Breast epithelium (tissue), 4 donors: Measurements from ENCODE around the gene ACAT2. TPM values are rescaled to one million over a fixed set of nuclear protein-coding genes. Genes with fewer than 3 reads are reported as not detected.
"Not testable (repeated sequence)": the region's sequence is repeated elsewhere in the genome, so short reads cannot be mapped to it uniquely, and the experiment has no call there.

Experiments
- DNase-seq, 2 donors: peaks; one replicate each; pipeline ENCODE4 v3.0.0-alpha.2; 2019; ENCODE audit warnings: low spot score in 2 of 2
- H3K27ac ChIP-seq, 2 donors: fragments of 200-600 bp; sonication (generic) in 1 of 2; one replicate each; pipeline ENCODE4 v1.5.1; 2016 to 2019; ENCODE audit warnings: mild to moderate bottlenecking in 1 of 2
- H3K27me3 ChIP-seq, 2 donors: fragments of 200-600 bp; sonication (generic) in 1 of 2; one replicate each; pipeline versions ENCODE4 v1.5.1 to v1.6.0; 2017 to 2019; ENCODE audit warnings: control low read depth in 1 of 2, mild to moderate bottlenecking in 1 of 2
- H3K36me3 ChIP-seq: fragments of 200-600 bp; one replicate; pipeline ENCODE4 v1.5.1; 2019
- H3K4me1 ChIP-seq, 2 donors: fragments of 200-600 bp; sonication (generic); one replicate each; pipeline ENCODE4 v1.5.1; 2016 to 2019; ENCODE audit warnings: control low read depth in 1 of 2
- H3K4me3 ChIP-seq, 3 donors: fragments of 200-600 bp; sonication (generic); 1 replicate in 2 of 3; 2 replicates in 1 of 3; pipeline ENCODE4 v1.5.1; 2016 to 2019; ENCODE audit warnings: mild to moderate bottlenecking in 3 of 3, moderate library complexity in 2 of 3
- H3K9me3 ChIP-seq, 2 donors: fragments of 200-600 bp; sonication (generic) in 1 of 2; one replicate each; pipeline ENCODE4 v1.5.1; 2016 to 2019; ENCODE audit warnings: control low read depth in 1 of 2
- POLR2A ChIP-seq: fragments of 450-650 bp; IDR thresholded peaks from one replicate; pipeline ENCODE4 v1.6.1; 2016; ENCODE audit warnings: antibody characterized with exemption, mild to moderate bottlenecking, moderate library complexity
- POLR2AphosphoS5 ChIP-seq, 3 donors: sonication (generic); formaldehyde crosslinking; IDR thresholded peaks; one replicate each; pipeline ENCODE4 v1.6.1; 2017; ENCODE audit warnings: antibody characterized with exemption in 3 of 3
- intact Hi-C: fragments of 100-400 bp; cut with DNase I; formaldehyde crosslinking; loops from one replicate; pipeline ENCODE4 v1.15.1; 2023; ENCODE audit warnings: low total_unique reads
- total RNA-seq, 3 donors: library from RNA; depleted of rRNA; stranded (reverse); fragments of >200 nt; gene quantifications; one replicate each; pipeline ENCODE4 v1.1.0, GENCODE V29; 2016
- TF ChIP-seq, protein P1 (sequence below), 3 donors: fragments of 450-650 bp; IDR thresholded peaks; one replicate each; pipeline ENCODE4 v1.5.1; 2016 to 2017; ENCODE audit warnings: antibody characterized with exemption in 3 of 3, mild to moderate bottlenecking in 3 of 3, moderate library complexity in 3 of 3

ACAT2 gene
- total RNA-seq, 3 donors from 2014 or later, result 9.4 to 10.5 (median 10.1) TPM

DNA sequence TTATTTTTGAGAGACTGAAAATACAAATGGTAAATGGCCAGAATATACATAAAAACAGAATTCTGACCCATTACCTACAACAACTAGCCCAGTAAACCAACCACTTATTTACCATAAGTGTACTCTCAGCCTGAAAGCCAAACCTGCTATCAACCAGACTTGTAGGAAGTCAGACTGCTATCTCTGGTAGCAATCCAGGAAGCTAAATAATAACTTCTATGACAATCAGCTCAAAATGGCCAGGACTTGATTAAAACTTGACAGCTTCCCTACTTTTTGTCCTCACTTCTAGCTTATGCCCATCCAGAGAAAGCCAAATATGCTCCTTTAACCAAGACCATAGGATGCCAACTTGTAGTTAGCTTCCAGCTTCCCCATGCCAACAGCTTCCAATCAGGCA lies 39.2 kb upstream of the ACAT2 start:
- Histone ChIP-seq H3K27me3 (no peaks in the 10 kb centered on the region), H3K4me3 (no peak overlapping the region), H3K27ac (no peak overlapping the region), H3K36me3 (no peaks in the 10 kb centered on the region), H3K4me1 (no peaks in the 10 kb centered on the region), H3K9me3 (no peaks in the 10 kb centered on the region)
- no peak for DNase-seq
- TF ChIP-seq, protein P1, sequence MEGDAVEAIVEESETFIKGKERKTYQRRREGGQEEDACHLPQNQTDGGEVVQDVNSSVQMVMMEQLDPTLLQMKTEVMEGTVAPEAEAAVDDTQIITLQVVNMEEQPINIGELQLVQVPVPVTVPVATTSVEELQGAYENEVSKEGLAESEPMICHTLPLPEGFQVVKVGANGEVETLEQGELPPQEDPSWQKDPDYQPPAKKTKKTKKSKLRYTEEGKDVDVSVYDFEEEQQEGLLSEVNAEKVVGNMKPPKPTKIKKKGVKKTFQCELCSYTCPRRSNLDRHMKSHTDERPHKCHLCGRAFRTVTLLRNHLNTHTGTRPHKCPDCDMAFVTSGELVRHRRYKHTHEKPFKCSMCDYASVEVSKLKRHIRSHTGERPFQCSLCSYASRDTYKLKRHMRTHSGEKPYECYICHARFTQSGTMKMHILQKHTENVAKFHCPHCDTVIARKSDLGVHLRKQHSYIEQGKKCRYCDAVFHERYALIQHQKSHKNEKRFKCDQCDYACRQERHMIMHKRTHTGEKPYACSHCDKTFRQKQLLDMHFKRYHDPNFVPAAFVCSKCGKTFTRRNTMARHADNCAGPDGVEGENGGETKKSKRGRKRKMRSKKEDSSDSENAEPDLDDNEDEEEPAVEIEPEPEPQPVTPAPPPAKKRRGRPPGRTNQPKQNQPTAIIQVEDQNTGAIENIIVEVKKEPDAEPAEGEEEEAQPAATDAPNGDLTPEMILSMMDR (IDR thresholded peaks at IDR 0.05), result no peak
- no peak for TF ChIP-seq POLR2AphosphoS5 (IDR thresholded peaks at IDR 0.05)
- no peak for TF ChIP-seq POLR2A
- intact Hi-C loops, result no loop called here

DNA sequence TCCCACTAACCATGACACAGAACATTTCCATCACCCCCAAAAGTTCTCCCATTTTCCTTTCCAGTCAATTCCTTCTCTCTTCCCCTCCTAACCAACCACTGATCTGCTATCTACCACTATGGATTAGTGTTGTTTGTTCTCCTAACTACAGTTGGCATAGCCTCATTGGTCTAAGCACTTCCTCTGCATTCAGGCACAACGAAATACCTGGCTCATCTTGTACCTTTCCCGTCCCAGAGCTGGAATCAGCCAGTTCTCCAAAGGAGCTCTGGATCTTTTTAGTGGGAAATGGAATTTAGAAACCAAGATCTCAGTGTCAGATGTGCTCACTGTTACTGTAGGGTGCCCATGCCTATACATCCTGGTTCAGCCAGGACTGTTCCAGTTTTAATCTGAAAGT lies 38.6 kb upstream of the ACAT2 start:
- intact Hi-C loops, result no loop called here
- H3K9me3 ChIP-seq, result no peaks in the 10 kb centered on the region
- H3K4me1 ChIP-seq, result no peaks in the 10 kb centered on the region
- no peak overlapping the region for H3K4me3 ChIP-seq
- DNase-seq, result no peak
- no peaks in the 10 kb centered on the region for H3K27me3 ChIP-seq
- H3K36me3 ChIP-seq, result no peaks in the 10 kb centered on the region
- no peak overlapping the region for H3K27ac ChIP-seq
- TF ChIP-seq, protein P1 (IDR thresholded peaks at IDR 0.05), result no peak
- no peak for TF ChIP-seq POLR2AphosphoS5 (IDR thresholded peaks at IDR 0.05)

DNA sequence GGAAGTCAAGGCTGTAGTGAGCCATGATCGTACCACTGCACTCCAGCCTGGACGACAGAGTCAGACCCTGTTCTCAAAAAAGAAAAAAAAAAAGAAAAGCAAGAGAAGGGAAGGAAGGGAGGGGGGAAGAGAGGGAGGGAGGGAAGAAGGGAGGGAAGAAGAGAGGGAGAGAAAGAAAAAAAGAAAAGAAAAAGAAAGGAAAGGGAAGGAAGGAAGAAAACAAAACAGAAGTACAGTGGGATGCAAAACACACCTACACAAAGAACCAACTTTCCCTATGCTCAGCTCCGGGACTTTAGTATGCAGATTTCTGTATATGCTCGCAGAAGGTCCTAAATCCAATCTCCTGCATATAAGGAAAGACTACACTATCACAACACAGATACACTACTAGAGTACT lies 37.1 kb upstream of the ACAT2 start:
- TF ChIP-seq POLR2AphosphoS5 (IDR thresholded peaks at IDR 0.05), result no peak
- no peak for TF ChIP-seq POLR2A
- TF ChIP-seq, protein P1 (IDR thresholded peaks at IDR 0.05), result no peak
- no peak for DNase-seq
- Histone ChIP-seq H3K27ac (no peak overlapping the region), H3K4me3 (no peak overlapping the region), H3K9me3 (no peaks in the 10 kb centered on the region), H3K36me3 (no peaks in the 10 kb centered on the region), H3K4me1 (no peaks in the 10 kb centered on the region), H3K27me3 (no peaks in the 10 kb centered on the region)
- intact Hi-C loops, result no loop called here

DNA sequence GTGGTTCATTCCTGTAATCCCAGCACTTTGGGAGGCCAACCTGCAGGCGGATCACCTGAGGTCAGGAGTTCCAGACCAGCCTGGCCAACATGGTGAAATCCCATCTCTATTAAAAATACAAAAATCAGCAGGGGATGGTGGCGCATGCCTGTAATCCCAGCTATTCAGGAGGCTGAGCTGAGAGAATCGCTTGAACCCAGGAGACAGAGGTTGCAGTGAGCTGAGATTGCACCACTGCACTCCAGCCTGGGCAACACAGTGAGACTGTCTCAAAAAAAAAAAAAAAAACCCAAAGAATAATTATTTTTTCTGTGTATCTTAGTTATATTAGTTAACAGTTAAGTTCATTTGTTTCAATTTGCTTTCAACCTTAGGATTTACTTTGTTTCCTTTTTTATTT lies 36.6 kb upstream of the ACAT2 start:
- H3K36me3 ChIP-seq, H3K4me3 ChIP-seq, H3K27ac ChIP-seq, DNase-seq, intact Hi-C loops, H3K4me1 ChIP-seq, H3K9me3 ChIP-seq, H3K27me3 ChIP-seq: not testable (repeated sequence)

DNA sequence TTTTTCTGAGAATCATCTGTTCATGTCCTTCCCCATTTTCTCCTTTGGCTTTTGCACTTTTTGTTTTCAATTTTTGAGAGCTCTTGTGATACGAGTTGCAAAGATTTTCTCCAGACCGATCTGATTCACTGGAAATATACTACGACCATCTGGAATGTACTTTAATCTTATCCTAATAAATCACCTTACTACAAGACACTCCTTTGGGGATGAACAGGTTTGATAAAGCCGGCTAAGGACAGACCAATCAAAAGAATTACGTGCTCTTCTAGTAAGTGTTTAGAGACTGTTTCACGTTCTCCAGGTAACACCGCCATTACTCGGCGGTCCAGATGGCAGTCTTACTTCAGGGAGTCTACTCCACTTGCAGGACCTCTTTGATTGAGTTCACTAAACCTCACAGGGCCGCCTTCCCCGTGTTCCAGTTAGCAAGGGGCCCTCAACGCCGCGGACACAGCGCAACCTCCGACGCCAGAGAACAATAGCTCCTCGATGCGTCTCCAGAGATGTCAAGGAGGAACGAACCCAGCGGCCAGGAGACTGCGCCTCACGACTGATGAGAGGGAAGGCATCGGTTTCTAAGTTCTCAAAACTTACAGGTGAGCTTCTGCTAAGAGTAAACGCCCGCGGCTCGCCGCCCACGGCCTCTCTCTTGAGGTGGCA lies 35.5 kb upstream of the ACAT2 start:
- Histone ChIP-seq H3K27me3 (no peaks in the 10 kb centered on the region), H3K4me1 (peaks cover 0 to 4% of the 10 kb centered on the region in 2 donors), H3K4me3 (peak overlapping the region; percentile 88 to 96 (median 93)), H3K36me3 (no peaks in the 10 kb centered on the region), H3K27ac (peak overlapping the region; percentile 100), H3K9me3 (no peaks in the 10 kb centered on the region)
- intact Hi-C loops, result loop anchor here (2.0 kb wide), 2 partner anchors 34 to 62 kb away; partner anchors contain the start of genes SOD2 and TCP1
- no peak for TF ChIP-seq POLR2AphosphoS5 (IDR thresholded peaks at IDR 0.05)
- TF ChIP-seq, protein P1 (IDR thresholded peaks at IDR 0.05), result no peak
- TF ChIP-seq POLR2A, result no peak
- DNase-seq, result no peak
